SH-SY5Y (cell line): ENCODE data around the gene INTS14.

Experiments
- GATA2 ChIP-seq: IDR thresholded peaks from 2 replicates; pipeline ENCODE4 v1.6.1; 2011; ENCODE audit warnings: mild to moderate bottlenecking, low read depth, low read length
- GATA3 ChIP-seq: IDR thresholded peaks from 2 replicates; pipeline ENCODE4 v1.6.1; 2011; ENCODE audit warnings: low read depth, mild to moderate bottlenecking, low read length, moderate library complexity

- no peak for TF ChIP-seq GATA3
- TF ChIP-seq GATA2, result no peak
Measured at GRCh38 chr15:65655026-65655425, 44.1 kb upstream of the INTS14 start.
